ENCODE data around the gene GRIN1.

GRCh38 chr9:137156567-137157375 is 17.8 kb downstream of the GRIN1 start:
- TF ChIP-seq FOXA1 (IDR thresholded peaks at IDR 0.05): no peak
- TF ChIP-seq TARDBP (IDR thresholded peaks at IDR 0.05): no peak
- TF ChIP-seq SUZ12 (IDR thresholded peaks at IDR 0.05): no peak
- TF ChIP-seq PKNOX1 (IDR thresholded peaks at IDR 0.05): no peak
- TF ChIP-seq FOXM1 (IDR thresholded peaks at IDR 0.05; ENCODE audit: borderline replicate concordance): no peak
- TF ChIP-seq SP1 (IDR thresholded peaks at IDR 0.05): no peak
- TF ChIP-seq FOXK2 (IDR thresholded peaks at IDR 0.05): no peak
- no peak for TF ChIP-seq ARNT (IDR thresholded peaks at IDR 0.05)
